ENCODE results near the gene TUBGCP3.

The TUBGCP3 gene

GRCh38 chr13:112616586-112617362 is 28.8 kb upstream of the TUBGCP3 start:
- peak; percentile 23 for DNase-seq

- no peak for DNase-seq
Observed at GRCh38 chr13:112615391-112615790, 27.4 kb upstream of the TUBGCP3 start.

DNA sequence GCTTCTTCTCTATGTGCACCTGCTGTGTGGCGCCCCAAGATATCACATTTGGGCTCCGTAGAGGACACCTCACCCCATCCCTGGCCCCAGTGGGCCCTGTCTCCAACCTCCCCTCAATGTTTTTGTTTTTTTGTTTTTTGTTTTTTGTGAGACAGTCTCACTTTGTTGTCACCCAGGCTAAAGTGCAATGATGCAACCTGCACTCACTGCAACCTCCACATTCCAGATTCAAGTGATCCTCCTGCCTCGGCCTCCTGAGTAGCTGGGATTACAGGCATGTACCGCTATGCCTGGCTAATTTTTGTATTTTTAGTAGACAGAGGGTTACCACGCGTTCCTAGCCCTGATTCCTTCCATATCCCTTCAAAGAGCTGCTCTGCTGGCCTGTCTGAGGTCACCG is 26.9 kb upstream of the TUBGCP3 start:
- DNase-seq, result no peak

GRCh38 chr13:112608212-112608611 is 20.3 kb upstream of the TUBGCP3 start:
- DNase-seq, result no peak

DNA sequence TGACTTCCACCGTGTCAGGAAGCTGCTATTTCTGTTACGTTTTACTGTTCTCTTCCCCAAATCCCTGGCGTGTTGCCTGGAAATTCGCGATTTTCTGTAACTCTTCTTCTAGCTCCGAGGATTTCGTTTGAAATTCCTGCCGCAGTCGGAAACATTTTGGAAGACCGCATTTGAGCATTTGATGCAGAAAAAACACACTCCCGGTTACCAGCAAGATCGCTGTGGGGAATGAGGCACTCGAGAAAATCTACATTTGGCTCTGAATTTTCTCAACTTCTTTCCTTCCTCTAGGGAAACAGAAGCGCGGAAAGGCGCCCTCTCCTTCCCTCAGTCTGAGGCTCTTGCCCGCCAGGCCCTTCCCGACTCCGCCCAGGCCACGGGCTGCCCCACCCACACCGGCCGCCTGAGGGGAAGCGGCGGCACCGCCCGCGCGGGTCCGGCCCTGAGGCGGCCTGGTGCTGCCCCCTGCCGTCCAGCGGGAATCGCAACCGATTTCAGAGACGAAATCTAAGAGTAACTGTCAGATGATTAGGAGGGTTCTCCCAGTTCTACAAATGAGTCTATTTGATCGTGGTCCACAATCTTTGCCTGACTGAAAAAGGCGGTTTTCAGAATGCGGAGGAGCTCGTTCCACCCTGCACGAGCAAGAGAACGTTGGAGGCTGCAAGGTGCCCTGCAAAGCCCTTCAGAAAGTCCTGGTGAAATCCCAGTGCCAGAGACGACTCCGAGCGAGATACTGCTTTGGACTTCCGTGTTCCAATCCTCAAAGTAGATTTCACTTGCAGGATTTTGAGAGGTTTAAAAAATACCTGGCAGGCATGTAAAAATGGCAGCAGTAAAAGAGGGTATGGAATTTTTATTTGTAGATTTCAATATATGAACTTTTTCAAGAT is 18.4 kb upstream of the TUBGCP3 start:
- peak; percentile 97 for DNase-seq

DNA sequence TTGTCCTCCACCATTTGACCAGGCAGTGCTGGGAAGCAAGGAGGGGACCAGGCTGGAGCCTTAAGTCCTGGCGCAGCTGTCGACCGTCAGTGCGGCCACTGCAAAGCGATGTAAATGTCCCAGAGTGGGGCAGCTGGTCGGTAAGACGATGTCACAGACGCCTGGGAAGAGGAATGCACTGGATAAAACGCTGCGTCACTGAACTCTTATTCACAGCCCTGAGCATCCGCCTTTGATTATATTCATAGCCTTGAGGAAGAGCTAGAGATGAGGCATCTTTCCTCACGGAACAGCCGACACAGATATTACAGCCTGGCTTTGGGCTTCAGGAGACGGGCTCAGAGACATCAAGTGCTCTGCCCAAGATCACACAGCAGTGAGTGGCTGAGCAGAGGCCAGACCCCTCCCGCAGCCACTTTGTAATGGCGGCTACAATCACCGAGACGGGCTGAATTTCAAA is 17.6 kb upstream of the TUBGCP3 start:
- DNase-seq, result no peak

DNA sequence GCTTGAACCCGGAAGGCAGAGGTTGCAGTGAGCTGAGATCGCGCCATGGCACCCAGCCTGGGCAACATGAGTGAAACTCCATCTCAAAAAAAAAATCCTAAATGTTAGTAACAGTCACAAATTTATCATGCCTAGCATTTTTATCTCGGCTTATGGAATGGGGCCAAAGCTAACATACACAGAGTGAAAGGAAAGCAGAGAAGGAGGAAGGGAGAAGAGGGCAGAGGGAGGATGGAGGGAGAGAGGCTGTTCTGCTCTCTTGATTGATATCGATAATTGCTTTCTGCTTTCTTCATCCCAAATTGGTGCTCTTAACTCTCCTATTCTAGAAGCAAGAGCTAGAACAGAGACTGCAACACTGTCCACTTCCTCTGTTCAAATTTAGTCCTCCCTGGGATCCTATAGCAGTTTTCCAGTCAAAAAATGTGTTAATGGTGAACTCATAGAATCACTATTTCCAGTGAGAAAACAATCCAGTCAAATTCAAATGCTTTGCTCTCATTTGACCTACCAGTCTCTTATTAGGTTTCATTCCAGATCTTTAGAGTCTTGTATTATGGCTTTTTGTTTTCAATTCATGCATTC is 15.8 kb upstream of the TUBGCP3 start:
- no peak for DNase-seq

GRCh38 chr13:112602189-112602588 is 14.2 kb upstream of the TUBGCP3 start:
- no peak for DNase-seq

GRCh38 chr13:112601371-112601770 is 13.4 kb upstream of the TUBGCP3 start:
- no peak for DNase-seq

DNA sequence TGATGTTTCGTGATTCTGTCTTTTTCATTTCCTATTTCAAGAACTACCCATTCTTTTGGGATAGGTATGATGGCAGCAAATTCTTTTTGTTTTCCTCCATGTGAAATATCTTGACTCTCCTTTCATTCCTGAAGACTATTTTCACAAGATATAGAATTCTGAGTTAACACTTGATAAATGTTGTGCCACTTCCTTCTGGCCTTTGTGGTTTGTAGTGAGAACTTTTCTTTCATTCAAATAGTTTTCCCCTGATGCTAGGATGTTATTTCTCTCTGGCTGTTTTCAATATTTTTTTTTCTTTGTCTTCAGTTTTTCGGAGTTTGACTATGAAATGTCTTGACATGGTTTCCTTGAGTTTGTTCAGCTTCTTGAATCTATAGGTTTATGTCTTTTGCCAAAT is 8.3 kb upstream of the TUBGCP3 start:
- no peak for DNase-seq

DNA sequence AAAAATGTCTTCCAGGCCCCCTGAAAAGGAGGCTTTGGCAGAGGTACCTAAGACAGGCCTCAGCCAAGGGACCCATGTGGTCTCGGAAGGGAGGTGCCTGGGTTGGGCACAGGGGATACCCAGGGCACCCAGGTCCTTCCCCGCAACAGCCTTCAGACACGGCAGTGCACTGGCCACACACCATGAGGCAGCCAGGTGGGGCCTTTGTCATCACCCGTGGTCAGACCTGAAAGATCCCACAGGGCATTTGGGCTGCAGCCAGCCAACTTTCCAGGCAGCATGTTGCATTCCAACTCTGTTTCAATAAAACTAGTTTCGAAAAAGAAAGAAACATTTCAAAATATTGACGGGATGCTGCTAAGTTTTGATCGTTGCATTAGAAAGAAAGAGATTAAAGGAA is 4.7 kb upstream of the TUBGCP3 start:
- no peak for DNase-seq

DNA sequence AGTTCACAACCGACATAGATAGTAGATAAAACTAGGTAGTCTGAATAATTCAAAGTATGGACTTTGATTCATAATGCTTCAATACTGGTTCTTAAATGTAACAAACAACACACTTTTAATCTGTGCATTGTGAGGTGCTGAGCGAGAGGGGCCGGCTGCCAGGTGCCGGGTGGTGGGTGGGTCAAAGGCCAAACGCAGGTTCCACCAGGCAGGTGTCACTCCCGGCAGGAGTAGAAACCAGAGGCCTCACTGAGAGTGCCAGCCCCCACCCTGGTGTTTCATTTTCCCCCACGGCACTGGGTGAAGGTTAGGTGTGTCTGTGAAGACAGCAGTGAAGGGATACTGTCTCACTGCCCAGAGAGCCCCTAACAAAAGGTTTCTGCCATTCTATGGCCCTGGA is 4.2 kb upstream of the TUBGCP3 start:
- DNase-seq, result no peak

GRCh38 chr13:112588490-112589297 is 741 bp upstream of the TUBGCP3 start:
- peak; percentile 77 for DNase-seq

DNA sequence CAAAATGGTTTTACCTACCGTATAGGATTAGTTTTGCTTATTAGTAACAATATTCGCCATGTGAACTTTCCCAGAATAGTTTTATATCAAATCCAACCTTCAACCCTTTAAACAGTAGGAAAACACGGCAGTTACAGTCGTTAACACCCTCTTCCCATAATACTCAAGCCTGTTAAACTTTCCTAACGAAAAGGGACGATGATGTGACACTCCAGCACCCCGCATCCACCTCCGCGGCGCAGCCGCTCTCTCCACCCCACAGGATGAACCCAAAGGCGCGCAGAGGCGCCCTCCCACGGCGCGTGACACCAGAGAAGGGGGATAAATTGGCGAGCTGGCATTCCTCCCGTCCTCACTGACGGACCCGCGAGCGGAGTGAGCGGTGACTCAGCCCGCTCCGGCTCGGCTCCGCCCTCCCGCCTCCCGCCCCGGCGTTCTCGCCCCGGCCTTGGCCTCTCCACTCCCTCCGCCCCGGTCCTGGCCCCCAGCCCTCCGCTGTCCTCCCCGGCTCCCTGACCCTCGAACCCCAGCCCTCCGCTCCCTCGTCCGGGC is 665 bp downstream of the TUBGCP3 start:
- DNase-seq, result peak; percentile 83

DNA sequence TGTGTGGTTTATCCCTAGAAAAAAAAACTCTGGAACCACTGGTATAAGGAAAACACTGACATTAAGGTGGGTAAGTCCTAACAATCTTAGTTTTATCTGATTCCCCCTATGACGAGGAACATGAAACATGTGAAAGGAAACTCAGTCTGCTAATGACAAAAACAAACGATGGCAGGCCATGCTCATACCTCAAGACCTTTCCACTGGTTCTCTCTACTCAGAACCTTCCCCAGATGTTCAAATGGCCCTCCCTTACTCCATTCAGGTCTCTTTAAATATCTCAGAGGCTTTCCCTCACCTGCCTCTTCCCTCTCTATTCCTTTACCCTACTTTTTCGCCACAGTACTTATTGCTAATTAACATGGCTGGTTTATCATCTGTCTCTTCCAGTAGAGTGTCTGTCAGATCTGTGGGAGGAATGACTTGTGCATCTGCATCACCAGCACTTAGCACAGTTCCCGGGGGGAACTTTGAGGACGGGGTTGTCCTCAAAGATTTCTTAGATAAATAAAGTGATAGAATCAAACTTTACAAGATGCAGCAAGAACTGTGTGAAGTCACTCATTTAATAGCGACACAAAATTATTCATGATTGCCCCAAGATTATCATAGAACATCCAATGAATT is 1.5 kb downstream of the TUBGCP3 start:
- DNase-seq, result no peak

DNA sequence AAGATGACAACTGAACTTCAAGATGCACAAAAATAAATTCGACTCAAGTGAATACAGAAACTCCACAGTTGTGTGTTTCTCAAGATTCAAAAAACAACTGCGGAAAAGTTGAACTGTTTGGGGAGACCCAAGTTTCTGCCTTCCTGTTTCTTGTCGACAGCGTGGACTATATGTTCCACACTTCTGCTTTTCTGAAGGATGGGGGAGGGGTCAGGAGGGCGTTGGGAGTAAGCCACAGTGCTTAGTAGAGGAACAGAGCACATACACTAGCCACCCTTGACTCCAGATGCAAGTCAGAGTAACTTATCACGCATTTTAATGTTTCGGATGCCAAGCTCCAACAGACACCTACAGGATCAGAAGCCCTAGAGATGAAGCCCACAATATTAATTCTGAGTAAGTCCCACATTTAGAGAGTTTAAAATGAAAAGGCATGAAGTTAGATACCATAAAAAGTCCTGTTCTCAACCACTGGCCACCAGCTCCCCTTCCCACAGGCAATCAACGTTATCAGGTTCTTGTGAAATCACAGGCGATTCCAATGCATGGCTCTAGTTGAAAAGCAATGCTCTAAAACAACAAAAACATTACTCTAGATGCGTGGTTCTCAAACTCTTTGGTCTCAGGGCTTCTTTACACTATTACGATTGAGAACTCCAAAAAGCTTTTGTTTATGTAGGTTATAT is 4.2 kb downstream of the TUBGCP3 start:
- DNase-seq, result no peak

DNA sequence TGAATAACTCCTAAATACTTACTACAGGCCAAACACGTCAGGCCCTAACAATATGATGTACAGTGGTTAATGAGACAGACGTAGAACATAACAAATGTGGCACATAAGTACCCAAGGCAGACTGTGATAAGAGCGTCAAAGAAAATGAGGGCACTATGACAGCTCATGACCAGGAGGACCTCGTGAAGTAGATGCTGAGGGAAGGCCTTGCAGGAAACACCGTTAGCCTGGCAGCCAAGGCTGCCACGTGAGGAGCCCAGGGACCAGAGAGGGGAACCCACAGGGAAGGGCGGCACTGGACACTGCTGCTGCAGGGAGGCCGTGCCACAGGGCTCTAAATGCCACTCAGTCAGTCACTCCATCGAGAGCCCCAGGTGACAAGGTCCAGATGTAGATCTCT is 5.7 kb downstream of the TUBGCP3 start:
- no peak for DNase-seq

- DNase-seq, result no peak
Observed at GRCh38 chr13:112580912-112581311, 7.0 kb downstream of the TUBGCP3 start.

DNA sequence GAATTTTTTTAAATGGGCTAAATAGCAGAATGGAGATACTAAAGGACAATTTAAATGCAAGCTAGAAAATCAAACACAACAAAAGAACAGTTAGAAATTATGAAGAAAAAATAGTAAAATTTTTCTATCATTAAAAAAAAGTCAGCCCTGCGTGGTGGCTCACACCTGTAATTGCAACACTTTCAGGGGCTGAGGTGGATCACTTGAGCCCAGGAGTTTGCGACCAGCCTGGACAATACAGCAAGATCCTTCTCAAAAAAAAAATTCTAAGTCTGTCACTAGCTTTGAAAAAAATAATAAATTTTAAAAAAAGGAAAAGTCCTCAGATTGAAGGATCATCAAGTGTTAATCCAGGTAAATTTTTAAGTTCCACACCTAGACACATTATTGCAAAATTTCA is 7.7 kb downstream of the TUBGCP3 start:
- no peak for DNase-seq

DNA sequence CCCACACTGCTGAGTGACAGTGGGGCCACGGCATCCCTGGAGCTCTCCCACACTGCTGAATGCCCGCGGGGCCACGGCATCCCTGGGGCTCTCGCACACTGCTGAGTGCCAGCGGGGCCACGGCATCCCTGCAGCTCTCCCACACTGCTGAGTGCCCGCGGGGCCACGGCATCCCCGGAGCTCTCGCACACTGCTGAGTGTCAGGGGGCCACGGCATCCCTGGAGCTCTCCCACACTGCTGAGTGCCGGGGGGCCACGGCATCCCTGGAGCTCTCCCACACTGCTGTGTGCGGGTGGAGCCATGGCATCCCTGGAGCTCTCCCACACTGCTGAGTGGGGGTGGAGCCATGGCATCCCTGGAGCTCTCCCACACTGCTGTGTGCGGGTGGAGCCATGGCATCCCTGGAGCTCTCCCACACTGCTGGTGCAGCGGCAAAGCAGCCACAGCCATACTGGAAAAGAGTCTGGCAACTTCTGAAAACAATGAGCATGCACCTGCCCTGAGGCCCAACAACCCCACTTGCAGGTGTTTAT is 8.6 kb downstream of the TUBGCP3 start:
- no peak for DNase-seq

DNA sequence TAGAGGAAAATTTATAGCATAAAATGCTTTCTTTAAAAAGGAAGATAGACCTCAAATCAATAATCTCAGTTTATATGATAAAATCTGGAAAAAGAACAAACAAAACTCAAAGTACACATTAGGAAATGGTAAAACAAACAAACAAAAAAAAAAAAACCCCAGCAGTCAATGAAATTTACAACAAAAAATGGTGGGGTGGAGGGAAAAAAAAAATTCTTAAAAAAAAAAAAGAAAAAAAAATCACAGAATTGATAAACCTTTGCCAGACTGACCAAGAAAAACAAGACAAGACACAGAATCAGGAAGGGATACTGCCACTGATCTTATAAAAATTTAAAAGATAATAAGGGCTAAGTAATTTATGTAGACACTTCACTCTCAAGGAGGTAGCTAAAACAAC is 11.2 kb downstream of the TUBGCP3 start:
- no peak for DNase-seq

Data from NCI-H1105 treated with DMSO at 0.1 percent for 48 hours (cell line).